ENCODE measurements around the gene MYLK3. TPM values are rescaled to one million over a fixed set of nuclear protein-coding genes. Genes with fewer than 3 reads are reported as not detected.

Gene MYLK3
- total RNA-seq, 2 experiments from 2014 or later, result 0.11 TPM; not detected in 1

DNA sequence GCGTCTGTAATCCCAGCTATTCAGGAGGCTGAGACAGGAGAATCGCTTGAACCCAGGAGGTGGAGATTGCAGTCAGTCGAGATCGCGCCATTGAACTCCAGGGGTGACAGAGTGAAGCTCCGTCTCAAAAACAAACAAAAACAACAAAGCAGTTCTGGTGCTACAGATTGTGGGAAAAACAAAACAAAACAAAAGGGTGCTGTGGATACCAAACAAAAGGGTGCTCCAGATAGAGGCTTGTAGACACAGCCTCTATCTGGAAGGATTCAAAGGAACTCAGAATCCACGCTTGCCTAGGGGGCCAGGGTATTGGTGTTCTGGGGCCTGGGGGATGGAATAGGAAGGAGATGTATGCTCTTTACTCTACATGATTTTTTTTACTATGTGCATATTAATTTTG, 2.5 kb downstream of the MYLK3 start:
- peaks cover 4% of the 10 kb centered on the region for H3K4me1 Mint-ChIP-seq (ENCODE audit: low read depth)
- ChIA-PET POLR2A (no interaction called here), CTCF (no interaction called here)
- TF ChIP-seq, protein P1, sequence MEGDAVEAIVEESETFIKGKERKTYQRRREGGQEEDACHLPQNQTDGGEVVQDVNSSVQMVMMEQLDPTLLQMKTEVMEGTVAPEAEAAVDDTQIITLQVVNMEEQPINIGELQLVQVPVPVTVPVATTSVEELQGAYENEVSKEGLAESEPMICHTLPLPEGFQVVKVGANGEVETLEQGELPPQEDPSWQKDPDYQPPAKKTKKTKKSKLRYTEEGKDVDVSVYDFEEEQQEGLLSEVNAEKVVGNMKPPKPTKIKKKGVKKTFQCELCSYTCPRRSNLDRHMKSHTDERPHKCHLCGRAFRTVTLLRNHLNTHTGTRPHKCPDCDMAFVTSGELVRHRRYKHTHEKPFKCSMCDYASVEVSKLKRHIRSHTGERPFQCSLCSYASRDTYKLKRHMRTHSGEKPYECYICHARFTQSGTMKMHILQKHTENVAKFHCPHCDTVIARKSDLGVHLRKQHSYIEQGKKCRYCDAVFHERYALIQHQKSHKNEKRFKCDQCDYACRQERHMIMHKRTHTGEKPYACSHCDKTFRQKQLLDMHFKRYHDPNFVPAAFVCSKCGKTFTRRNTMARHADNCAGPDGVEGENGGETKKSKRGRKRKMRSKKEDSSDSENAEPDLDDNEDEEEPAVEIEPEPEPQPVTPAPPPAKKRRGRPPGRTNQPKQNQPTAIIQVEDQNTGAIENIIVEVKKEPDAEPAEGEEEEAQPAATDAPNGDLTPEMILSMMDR (IDR thresholded peaks at IDR 0.05), result no peak
- no peaks in the 10 kb centered on the region for H3K9me3 Mint-ChIP-seq
- H3K27me3 Mint-ChIP-seq, result no peaks in the 10 kb centered on the region
- H3K4me3 Mint-ChIP-seq, result no peak overlapping the region
- ATAC-seq (no peak), DNase-seq (no peak)
- H3K36me3 Mint-ChIP-seq (ENCODE audit: low read depth), result no peaks in the 10 kb centered on the region
- intact Hi-C loops (cut with micrococcal nuclease), result no loop called here
- no peak overlapping the region for H3K27ac Mint-ChIP-seq

DNA sequence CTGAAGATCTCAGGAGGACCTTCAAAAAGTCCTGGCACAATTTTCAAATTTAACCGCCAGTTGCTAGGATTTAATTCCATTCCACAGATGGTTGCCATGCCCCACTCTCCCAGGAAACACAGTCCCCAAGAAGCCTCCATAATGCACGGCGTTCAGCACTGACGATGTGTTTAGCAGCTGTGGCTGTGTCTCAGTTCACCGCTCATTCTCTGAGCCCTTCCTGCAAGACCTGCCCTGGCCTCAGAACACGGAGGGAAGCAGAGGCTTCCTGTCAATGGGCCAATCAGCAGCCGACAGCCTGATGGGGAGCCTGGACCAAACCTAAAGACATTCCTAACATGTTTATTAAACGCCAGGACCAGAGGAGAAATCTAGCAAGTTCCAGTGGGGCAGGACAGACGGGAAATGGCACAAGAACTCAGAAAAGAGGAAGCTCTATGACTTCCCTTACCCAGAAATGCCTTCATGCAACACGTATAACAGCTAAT, 4.9 kb downstream of the MYLK3 start:
- ChIA-PET POLR2A (interaction anchor here (0.7 to 1.0 kb wide), 2 partner anchors 12 to 45 kb away, joined by 4 read pairs; no protein-coding TSS in a partner anchor), CTCF (interaction anchor here (0.9 kb wide), 1 partner anchor 187 kb away, joined by 3 read pairs; no protein-coding TSS in a partner anchor)
- TF ChIP-seq, protein P1 (IDR thresholded peaks at IDR 0.05), result no peak
- ATAC-seq (no peak), DNase-seq (peak; percentile 7)
- Mint-ChIP-seq H3K4me1 (ENCODE audit: low read depth) (peaks cover 4% of the 10 kb centered on the region), H3K4me3 (no peak overlapping the region), H3K27me3 (no peaks in the 10 kb centered on the region), H3K36me3 (ENCODE audit: low read depth) (no peaks in the 10 kb centered on the region), H3K27ac (no peak overlapping the region), H3K9me3 (no peaks in the 10 kb centered on the region)
- intact Hi-C loops (cut with micrococcal nuclease), result no loop called here

DNA sequence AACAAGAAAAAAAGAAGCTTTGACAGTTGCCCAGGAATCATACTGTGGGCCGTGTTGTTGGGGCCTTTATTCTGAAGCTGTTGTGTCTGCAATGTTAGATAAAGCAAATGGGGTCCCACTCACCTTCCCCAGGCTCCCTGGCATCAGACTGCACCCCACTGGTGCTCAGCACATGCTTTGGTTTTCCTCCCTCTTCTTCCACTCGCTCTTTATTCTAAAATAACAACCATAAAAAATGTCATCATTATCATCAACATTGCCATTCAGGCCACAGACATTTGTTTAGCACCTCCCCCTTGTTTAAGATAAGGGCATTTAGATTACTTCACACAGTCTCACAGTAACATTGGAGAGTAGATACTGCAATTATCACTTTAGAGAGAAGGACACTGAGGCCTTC, 8.2 kb downstream of the MYLK3 start:
- POLR2A ChIA-PET, result no interaction called here
- DNase-seq (no peak), ATAC-seq (no peak)
- TF ChIP-seq, protein P1 (IDR thresholded peaks at IDR 0.05), result no peak
- CTCF ChIA-PET, result no interaction called here
- peaks cover 4% of the 10 kb centered on the region for H3K4me1 Mint-ChIP-seq (ENCODE audit: low read depth)
- intact Hi-C loops (cut with micrococcal nuclease), result no loop called here
- no peak overlapping the region for H3K4me3 Mint-ChIP-seq
- no peaks in the 10 kb centered on the region for H3K27me3 Mint-ChIP-seq
- H3K36me3 Mint-ChIP-seq (ENCODE audit: low read depth), result no peaks in the 10 kb centered on the region
- H3K9me3 Mint-ChIP-seq, result no peaks in the 10 kb centered on the region
- H3K27ac Mint-ChIP-seq, result no peak overlapping the region

DNA sequence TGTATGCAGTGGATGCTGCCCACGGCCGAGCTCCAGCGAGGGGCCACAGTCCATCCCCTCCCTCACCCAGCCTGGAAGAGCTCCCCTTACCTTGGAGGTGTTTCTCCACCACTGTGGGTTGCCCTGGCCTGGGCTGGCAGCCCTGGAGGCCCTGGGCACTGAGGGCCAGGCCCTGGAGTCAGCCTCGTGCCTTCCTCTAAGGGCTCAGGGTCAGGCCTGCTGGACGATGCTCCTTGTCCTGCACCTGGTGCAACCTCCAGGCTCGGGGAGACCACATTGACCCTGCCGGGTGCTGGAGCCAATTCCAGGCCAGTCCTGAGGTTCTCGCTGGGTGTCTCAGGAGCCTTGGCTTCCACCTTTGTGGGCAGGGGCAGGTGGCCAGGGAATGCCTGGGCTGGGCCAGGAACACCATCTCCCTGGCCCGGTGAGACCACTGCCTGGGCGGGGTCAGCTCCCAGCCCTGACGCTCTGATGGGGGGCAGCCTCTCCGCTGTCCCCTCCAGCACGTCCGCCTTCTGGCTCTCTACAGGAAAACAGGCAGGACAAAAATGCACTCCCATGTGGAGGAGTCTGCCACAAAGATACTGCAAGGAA, 10.4 kb downstream of the MYLK3 start:
- POLR2A ChIA-PET, result no interaction called here
- intact Hi-C loops (cut with micrococcal nuclease), result no loop called here

DNA sequence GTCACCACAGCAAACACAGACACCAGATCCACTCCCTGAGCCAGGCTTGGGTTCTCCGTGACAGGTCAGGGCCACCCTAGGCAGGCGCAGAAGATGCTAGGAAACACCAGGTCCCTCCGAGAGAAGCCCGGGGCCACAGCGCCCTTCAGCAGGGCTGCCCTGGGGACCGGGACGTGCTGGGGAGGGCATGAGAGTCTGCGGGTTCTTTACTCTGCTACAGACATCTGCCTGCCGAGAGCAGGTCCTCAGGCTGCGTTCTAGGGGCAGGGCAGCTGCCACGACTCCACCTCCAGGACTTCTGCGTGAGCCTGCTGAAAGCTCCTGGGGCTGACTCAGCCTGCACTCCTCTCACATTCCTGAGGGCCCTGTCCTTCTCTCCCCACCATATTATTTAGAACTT, 11.4 kb downstream of the MYLK3 start:
- ATAC-seq (no peak), DNase-seq (no peak)
- Mint-ChIP-seq H3K4me1 (ENCODE audit: low read depth) (no peaks in the 10 kb centered on the region), H3K4me3 (no peak overlapping the region), H3K36me3 (ENCODE audit: low read depth) (no peaks in the 10 kb centered on the region), H3K27ac (no peak overlapping the region), H3K9me3 (no peaks in the 10 kb centered on the region), H3K27me3 (no peaks in the 10 kb centered on the region)
- POLR2A ChIA-PET, result no interaction called here
- intact Hi-C loops (cut with micrococcal nuclease), result no loop called here
- TF ChIP-seq, protein P1 (IDR thresholded peaks at IDR 0.05), result no peak
- CTCF ChIA-PET, result no interaction called here

More for the DNA sequence above, 10.4 kb downstream of the MYLK3 start:
- H3K27ac Mint-ChIP-seq, result no peak overlapping the region
- ATAC-seq (no peak), DNase-seq (no peak)
- CTCF ChIA-PET, result no interaction called here
- H3K27me3 Mint-ChIP-seq, result no peaks in the 10 kb centered on the region
- H3K36me3 Mint-ChIP-seq (ENCODE audit: low read depth), result no peaks in the 10 kb centered on the region
- no peak overlapping the region for H3K4me3 Mint-ChIP-seq
- no peaks in the 10 kb centered on the region for H3K4me1 Mint-ChIP-seq (ENCODE audit: low read depth)
- TF ChIP-seq, protein P1 (IDR thresholded peaks at IDR 0.05), result no peak
- no peaks in the 10 kb centered on the region for H3K9me3 Mint-ChIP-seq

Data from activated CD8-positive, alpha-beta T cell treated with anti-CD3 and anti-CD28 coated beads for 36 hours (primary cell).